ENCODE data around the gene TTLL12. TPM values are rescaled to one million over a fixed set of nuclear protein-coding genes. Genes with fewer than 3 reads are reported as not detected.

TTLL12 gene
- total RNA-seq, 1 donor from 2014 or later: 36.6 TPM

GRCh38 chr22:43206509-43207161, 19.7 kb upstream of the TTLL12 start:
- DNase-seq: no peak
- no peak overlapping the region for H3K27ac Mint-ChIP-seq (ENCODE audit: unreplicated experiment)
- H3K36me3 Mint-ChIP-seq (ENCODE audit: unreplicated experiment): no peaks in the 10 kb centered on the region
- TF ChIP-seq CTCF (IDR thresholded peaks at IDR 0.05; ENCODE audit: partially characterized antibody, unreplicated experiment): no peak
- H3K9me3 Mint-ChIP-seq (ENCODE audit: unreplicated experiment): no peaks in the 10 kb centered on the region
- H3K27me3 Mint-ChIP-seq (ENCODE audit: unreplicated experiment): peaks cover 2% of the 10 kb centered on the region
- peaks cover 13% of the 10 kb centered on the region for H3K4me1 Mint-ChIP-seq (ENCODE audit: low read depth, unreplicated experiment)
- H3K4me3 Mint-ChIP-seq (ENCODE audit: unreplicated experiment): no peak overlapping the region

GRCh38 chr22:43205748-43206508, 19.0 kb upstream of the TTLL12 start:
- Mint-ChIP-seq H3K27ac (ENCODE audit: unreplicated experiment) (no peak overlapping the region), H3K4me1 (ENCODE audit: low read depth, unreplicated experiment) (peaks cover 13% of the 10 kb centered on the region), H3K9me3 (ENCODE audit: unreplicated experiment) (no peaks in the 10 kb centered on the region), H3K4me3 (ENCODE audit: unreplicated experiment) (no peak overlapping the region), H3K27me3 (ENCODE audit: unreplicated experiment) (peaks cover 1% of the 10 kb centered on the region), H3K36me3 (ENCODE audit: unreplicated experiment) (no peaks in the 10 kb centered on the region)
- TF ChIP-seq CTCF (IDR thresholded peaks at IDR 0.05; ENCODE audit: partially characterized antibody, unreplicated experiment): no peak
- DNase-seq: no peak

GRCh38 chr22:43205261-43205691, 18.3 kb upstream of the TTLL12 start:
- Mint-ChIP-seq H3K27me3 (ENCODE audit: unreplicated experiment) (peaks cover 1% of the 10 kb centered on the region), H3K4me1 (ENCODE audit: low read depth, unreplicated experiment) (peaks cover 14% of the 10 kb centered on the region), H3K27ac (ENCODE audit: unreplicated experiment) (no peak overlapping the region), H3K9me3 (ENCODE audit: unreplicated experiment) (no peaks in the 10 kb centered on the region), H3K36me3 (ENCODE audit: unreplicated experiment) (no peaks in the 10 kb centered on the region), H3K4me3 (ENCODE audit: unreplicated experiment) (no peak overlapping the region)
- DNase-seq: no peak
- TF ChIP-seq CTCF (IDR thresholded peaks at IDR 0.05; ENCODE audit: partially characterized antibody, unreplicated experiment): no peak

GRCh38 chr22:43203471-43203981, 16.6 kb upstream of the TTLL12 start:
- Mint-ChIP-seq H3K4me3 (ENCODE audit: unreplicated experiment) (no peak overlapping the region), H3K4me1 (ENCODE audit: low read depth, unreplicated experiment) (peaks cover 24% of the 10 kb centered on the region), H3K36me3 (ENCODE audit: unreplicated experiment) (no peaks in the 10 kb centered on the region), H3K9me3 (ENCODE audit: unreplicated experiment) (no peaks in the 10 kb centered on the region), H3K27ac (ENCODE audit: unreplicated experiment) (no peak overlapping the region), H3K27me3 (ENCODE audit: unreplicated experiment) (peaks cover 5% of the 10 kb centered on the region)
- no peak for TF ChIP-seq CTCF (IDR thresholded peaks at IDR 0.05; ENCODE audit: partially characterized antibody, unreplicated experiment)
- DNase-seq: no peak

All from glutamatergic neuron (in vitro differentiated cells).